ENCODE results near the gene FJX1.

Gene FJX1

DNA sequence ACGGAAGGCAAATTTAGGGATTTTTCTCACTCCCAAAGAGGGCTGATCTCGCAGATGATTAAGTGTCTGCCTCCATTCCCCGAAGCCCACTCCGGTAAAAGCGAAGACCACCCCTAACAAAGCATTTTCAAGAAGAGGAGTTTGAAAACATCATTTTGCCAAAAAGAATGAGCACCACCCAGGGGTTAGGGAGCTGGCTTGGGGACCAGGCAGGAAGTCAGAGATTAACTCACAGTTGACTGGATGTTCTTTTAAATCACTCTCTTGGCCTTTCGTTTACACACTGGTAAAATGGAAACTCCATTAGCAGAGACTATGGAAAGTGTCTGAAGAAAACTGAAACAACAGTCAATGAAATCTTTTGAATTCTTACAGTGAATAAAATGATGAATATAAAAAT lies 36.5 kb downstream of the FJX1 start:
- H3K4me3 ChIP-seq (ENCODE audit: low read length), result no peak overlapping the region
- TF ChIP-seq, protein P1, sequence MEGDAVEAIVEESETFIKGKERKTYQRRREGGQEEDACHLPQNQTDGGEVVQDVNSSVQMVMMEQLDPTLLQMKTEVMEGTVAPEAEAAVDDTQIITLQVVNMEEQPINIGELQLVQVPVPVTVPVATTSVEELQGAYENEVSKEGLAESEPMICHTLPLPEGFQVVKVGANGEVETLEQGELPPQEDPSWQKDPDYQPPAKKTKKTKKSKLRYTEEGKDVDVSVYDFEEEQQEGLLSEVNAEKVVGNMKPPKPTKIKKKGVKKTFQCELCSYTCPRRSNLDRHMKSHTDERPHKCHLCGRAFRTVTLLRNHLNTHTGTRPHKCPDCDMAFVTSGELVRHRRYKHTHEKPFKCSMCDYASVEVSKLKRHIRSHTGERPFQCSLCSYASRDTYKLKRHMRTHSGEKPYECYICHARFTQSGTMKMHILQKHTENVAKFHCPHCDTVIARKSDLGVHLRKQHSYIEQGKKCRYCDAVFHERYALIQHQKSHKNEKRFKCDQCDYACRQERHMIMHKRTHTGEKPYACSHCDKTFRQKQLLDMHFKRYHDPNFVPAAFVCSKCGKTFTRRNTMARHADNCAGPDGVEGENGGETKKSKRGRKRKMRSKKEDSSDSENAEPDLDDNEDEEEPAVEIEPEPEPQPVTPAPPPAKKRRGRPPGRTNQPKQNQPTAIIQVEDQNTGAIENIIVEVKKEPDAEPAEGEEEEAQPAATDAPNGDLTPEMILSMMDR (IDR thresholded peaks at IDR 0.05; ENCODE audit: insufficient read depth, low read depth, low read length, missing control alignments), result no peak
- DNase-seq (ENCODE audit: low read depth), result no peak

- no peak overlapping the region for H3K4me3 ChIP-seq (ENCODE audit: low read length)
- TF ChIP-seq, protein P1 (IDR thresholded peaks at IDR 0.05; ENCODE audit: insufficient read depth, low read depth, low read length, missing control alignments), result no peak
- DNase-seq (ENCODE audit: low read depth), result no peak
Measured at GRCh38 chr11:35655254-35655653, 37.0 kb downstream of the FJX1 start.

DNA sequence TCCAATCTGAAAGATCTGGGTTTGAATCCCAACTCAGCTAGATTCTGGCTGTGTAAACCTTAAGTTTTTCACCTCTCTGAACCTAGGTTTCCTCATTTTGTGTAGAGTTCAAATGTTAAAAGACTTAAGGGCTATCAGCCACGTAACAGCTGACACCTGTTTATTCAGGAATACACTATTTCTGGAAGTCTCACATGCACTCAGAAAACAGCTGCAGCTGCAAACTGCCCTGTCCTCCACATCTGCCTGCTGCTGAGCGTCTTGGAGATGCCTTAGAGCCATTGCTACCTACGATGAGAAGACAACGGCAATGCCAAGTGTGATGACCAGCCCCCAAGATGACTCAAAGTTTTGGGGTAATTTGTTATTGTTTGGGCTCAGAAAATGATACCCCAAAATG lies 37.6 kb downstream of the FJX1 start:
- DNase-seq (ENCODE audit: low read depth), result no peak
- H3K4me3 ChIP-seq (ENCODE audit: low read length), result no peak overlapping the region
- TF ChIP-seq, protein P1 (IDR thresholded peaks at IDR 0.05; ENCODE audit: insufficient read depth, low read depth, low read length, missing control alignments), result no peak

- DNase-seq (ENCODE audit: low read depth), result no peak
- no peak overlapping the region for H3K4me3 ChIP-seq (ENCODE audit: low read length)
- TF ChIP-seq, protein P1 (IDR thresholded peaks at IDR 0.05; ENCODE audit: insufficient read depth, low read depth, low read length, missing control alignments), result no peak
Measured at GRCh38 chr11:35658020-35658948, 40.0 kb downstream of the FJX1 start.

DNA sequence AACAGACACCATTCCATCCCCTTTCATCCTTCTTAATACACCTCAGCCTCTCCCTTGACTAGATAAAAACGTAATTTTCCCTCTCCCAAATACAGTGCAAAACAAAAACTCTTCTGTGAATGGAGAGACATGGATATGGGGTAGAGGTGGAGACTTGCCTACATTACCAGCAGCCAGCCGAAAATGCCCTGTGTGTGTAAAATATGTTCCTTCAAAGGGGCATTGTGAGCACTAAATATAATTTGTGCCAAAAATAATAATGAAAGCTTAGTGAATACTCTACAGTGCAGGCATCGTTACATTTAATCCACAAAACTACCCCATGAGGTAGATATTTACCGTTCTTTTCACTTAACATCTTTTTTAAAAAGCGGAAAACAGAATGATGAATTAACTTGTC lies 43.3 kb downstream of the FJX1 start:
- TF ChIP-seq, protein P1 (IDR thresholded peaks at IDR 0.05; ENCODE audit: insufficient read depth, low read depth, low read length, missing control alignments), result no peak
- DNase-seq (ENCODE audit: low read depth), result no peak
- peak overlapping the region; percentile 85 for H3K4me3 ChIP-seq (ENCODE audit: low read length)

GRCh38 chr11:35662061-35662648 lies 43.9 kb downstream of the FJX1 start:
- H3K4me3 ChIP-seq (ENCODE audit: low read length), result peak overlapping the region; percentile 85
- DNase-seq (ENCODE audit: low read depth), result peak; percentile 28
- TF ChIP-seq, protein P1 (IDR thresholded peaks at IDR 0.05; ENCODE audit: insufficient read depth, low read depth, low read length, missing control alignments), result no peak

Measured in epithelial cell of esophagus (primary cell).